ENCODE results near the gene DZANK1. TPM values are rescaled to one million over a fixed set of nuclear protein-coding genes. Genes with fewer than 3 reads are reported as not detected.
"Not testable (repeated sequence)": the region's sequence is repeated elsewhere in the genome, so short reads cannot be mapped to it uniquely, and the experiment has no call there.

The DZANK1 gene
- total RNA-seq, 2 donors from 2014 or later, result 0.92 to 1.1 TPM

DNA sequence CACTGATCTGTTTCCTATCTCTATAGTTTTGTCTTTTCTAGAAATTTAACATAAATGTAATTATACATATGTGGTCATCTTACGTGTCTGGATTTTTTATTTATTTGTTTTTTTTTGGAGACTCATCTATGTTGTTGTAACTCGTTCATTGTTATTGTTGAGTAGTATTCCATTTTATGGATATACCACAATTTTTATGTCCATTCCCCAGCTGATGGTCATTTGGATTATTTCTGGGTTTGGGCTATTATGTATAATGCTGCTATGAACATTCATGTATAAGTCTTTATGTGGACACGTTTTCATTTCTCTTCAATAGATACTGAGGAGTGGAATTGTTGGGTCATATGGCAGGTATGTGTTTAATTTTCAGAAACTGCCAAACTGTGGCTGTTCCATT is 10.2 kb downstream of the DZANK1 start:
- no peak for DNase-seq
- no peak for ATAC-seq
- intact Hi-C loops (cut with DNase I), result no loop called here

- intact Hi-C loops (cut with DNase I), result no loop called here
- ATAC-seq, result no peak
- DNase-seq, result no peak
These were observed 22.9 kb downstream of the DZANK1 start for GRCh38 chr20:18443886-18444285.

GRCh38 chr20:18440403-18440802 is 26.4 kb downstream of the DZANK1 start:
- intact Hi-C loops (cut with DNase I), result no loop called here
- ATAC-seq (no peak), DNase-seq (no peak)

DNA sequence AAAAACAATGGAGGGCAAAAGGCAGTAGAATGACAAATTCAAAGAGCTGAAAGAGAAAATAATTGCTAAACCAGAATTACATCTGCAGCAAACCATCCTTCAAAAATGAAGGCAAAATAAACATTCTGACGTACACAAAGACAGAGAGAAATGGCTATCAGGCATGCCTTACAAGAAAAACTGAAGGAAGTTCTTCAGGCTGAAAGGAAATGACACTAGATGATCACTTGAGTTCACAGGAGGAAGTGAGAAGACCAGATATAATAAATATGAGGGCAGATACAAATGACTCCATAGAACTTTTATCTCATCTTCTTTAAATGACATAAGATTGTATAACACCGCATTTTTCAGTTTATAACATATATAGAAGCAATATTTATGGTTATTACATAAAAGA is 30.0 kb downstream of the DZANK1 start:
- ATAC-seq (no peak), DNase-seq (no peak)
- intact Hi-C loops (cut with DNase I), result no loop called here

DNA sequence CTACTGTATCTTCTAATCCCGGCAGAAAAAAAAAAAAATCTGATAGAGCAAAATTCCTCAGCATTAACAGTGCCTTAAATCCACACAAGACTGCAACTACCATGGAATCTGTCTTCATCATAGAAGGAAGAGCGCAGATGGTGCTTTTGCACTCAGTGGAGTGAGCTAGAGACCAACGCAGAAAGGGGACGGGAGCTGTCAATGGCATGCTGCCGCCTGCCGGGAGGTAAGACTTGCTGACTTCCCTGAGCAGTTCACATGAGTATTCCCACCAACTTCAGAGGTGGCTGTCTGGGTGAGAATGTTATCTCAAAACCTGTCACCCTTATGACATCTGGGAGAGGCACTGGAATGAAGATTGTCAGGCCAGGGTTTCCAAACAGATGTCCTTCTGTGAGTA is 35.6 kb downstream of the DZANK1 start:
- intact Hi-C loops (cut with DNase I), result no loop called here
- ATAC-seq, result peak in 1 of 2 donors; percentile 23
- DNase-seq, result no peak

DNA sequence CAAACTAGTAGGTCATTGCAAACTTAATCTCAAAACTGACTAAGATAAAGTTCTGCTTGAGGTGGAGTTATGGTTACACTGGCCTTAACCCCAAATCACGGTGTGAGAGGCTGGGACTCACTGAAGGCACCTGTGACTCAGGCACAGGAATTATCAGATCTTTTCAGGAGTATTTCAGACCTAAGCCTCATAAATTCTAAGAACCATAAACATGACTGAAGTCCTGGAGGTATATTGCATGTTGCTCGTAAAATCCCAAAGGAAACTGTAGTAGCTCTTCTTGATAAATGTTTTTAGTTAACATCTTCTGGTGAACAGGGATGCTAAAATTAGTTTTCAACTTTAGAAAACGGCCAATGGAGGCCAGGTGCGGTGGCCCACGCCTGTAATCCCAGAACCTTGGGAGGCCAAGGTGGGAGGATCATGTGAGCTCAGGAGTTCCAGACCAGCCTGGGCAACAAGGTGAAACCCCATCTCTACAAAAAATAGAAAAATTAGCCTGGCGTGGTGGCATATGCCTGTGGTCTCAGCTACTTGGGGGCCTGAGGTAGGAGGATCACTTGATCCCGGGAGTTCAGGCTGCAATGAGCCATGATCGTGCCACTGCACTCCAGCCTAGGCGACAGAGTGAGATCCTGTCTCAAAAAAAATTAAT is 36.5 kb downstream of the DZANK1 start:
- DNase-seq (no peak), ATAC-seq (no peak)
- intact Hi-C loops (cut with DNase I), result no loop called here

GRCh38 chr20:18428490-18429173 is 38.2 kb downstream of the DZANK1 start:
- intact Hi-C loops (cut with DNase I), result no loop called here
- DNase-seq (peak; percentile 63), ATAC-seq (peak; percentile 65 to 89)

DNA sequence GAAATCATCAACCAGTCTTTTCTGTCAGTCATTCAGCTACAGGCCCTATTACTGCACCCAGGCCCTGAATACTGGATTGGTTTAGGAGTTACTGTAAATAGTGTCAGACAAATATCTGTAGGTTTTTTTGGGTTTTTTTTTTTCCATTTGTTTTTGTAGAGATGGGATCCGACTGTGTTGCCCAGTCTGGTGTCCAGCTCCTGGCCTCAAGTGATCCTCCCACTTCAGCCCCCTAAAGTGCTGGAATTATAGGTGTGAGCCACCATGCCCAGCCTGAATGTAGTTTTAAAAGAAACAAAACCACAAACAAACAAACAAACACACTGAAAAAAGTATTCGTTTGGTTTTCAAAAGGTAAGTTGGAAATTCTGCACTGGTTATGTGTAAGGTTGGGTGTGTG is 39.6 kb downstream of the DZANK1 start:
- DNase-seq, result no peak
- intact Hi-C loops (cut with DNase I), result no loop called here
- no peak for ATAC-seq

- intact Hi-C loops (cut with DNase I), result no loop called here
- DNase-seq (no peak), ATAC-seq (no peak)
These were observed 45.2 kb downstream of the DZANK1 start for GRCh38 chr20:18421608-18422007.

GRCh38 chr20:18416486-18416885 is 50.3 kb downstream of the DZANK1 start:
- ATAC-seq (no peak), DNase-seq (no peak)
- intact Hi-C loops (cut with DNase I), result no loop called here

GRCh38 chr20:18414140-18414539 is 52.7 kb downstream of the DZANK1 start:
- DNase-seq (no peak), ATAC-seq (no peak)
- intact Hi-C loops (cut with DNase I), result no loop called here

DNA sequence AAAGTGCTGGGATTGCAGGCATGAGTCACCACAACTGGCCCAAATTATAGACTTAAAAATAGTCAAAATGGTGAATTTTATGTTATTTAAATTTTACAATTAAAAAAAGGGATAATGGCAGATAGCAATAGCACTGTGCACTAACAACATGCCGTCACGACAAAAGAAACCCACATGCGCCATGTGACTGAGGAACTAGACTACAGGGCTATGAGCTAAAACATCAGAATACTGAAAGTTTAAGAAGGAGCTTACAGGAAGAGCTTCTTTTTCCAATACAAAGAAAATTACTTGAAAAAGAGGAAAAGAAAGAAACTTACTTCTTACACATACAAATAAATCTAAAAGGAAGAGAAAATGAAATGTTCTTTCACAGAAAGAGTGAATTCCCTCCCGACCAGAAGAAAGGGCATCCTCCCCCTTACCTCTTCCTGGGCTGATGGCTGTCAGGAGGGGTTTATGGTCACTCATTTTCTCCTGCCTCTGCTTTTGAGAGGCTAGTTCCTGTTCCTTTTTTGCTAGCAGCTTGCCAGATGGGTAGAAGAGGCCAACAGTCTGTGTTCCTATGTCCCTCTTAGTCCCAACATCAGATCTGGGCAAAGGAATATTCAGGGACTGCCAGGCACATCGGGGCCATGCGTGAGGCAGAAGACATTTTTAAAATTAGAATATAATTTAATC is 54.5 kb downstream of the DZANK1 start:
- intact Hi-C loops (cut with DNase I), result no loop called here
- no peak for DNase-seq
- no peak for ATAC-seq

- DNase-seq (no peak), ATAC-seq (no peak)
- intact Hi-C loops (cut with DNase I), result no loop called here
These were observed 61.0 kb downstream of the DZANK1 start for GRCh38 chr20:18405826-18406225.

GRCh38 chr20:18404172-18404571 is 62.7 kb downstream of the DZANK1 start:
- intact Hi-C loops (cut with DNase I), result no loop called here
- ATAC-seq (no peak), DNase-seq (no peak)

DNA sequence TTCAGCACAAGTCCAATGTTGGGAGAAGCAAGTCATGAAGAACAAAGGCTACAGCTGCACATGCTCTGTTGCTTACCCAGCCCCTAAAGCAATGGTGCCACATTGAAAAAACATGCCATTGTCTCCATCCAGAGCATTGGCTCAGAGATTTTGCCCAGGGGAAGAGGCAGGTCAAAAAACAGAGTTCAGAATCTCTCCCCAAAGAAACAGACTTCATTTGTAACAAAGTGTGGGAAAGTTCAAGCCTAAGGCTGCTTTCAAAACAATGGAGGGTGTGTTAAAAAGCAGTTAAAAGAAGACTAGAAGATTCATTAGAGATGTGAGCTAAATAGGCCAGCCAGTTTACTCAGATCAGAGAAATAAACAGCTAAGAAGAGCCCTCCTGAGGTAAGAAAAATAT is 63.6 kb downstream of the DZANK1 start:
- ATAC-seq (no peak), DNase-seq (no peak)
- intact Hi-C loops (cut with DNase I), result no loop called here

DNA sequence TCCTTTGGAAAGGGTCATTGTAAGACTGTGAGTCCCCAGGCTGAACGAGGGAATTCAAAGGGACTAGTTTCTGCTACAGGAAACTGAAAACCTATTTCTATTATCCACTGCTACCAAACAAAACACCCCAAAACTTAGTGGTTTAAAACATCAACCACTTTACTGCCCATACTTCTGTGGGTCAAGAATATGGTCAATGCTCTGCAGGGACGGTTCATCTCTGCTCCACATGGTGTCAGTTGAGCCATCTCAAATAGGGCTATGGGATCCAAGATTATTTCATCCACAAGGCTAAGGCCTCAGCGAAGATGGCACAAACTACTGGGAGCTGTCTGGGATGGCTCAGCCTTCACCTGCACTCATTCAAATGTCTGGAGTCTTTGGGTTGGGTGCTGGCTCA is 65.5 kb downstream of the DZANK1 start:
- ATAC-seq (no peak), DNase-seq (no peak)
- intact Hi-C loops (cut with DNase I), result no loop called here

- no peak for ATAC-seq
- intact Hi-C loops (cut with DNase I), result no loop called here
- DNase-seq, result no peak
These were observed 66.4 kb downstream of the DZANK1 start for GRCh38 chr20:18400460-18400859.

DNA sequence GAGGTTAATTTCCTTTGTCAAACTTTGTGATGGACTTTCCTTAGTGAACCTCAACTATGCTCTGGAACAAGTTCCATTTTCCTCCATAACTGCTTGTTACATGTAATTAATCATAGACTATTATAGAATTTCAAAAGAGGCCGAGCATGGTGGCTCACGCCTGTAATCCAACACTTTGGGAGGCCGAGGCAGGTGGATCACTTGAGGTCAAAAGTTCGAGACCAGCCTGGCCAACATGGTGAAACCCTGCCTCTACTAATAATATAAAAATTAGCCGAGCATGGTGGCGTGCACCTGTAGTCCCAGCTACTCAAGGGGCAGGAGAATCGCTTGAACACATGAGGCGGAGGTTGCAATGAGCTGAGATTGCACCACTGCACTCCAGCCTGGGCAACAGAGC is 68.1 kb downstream of the DZANK1 start:
- intact Hi-C loops (cut with DNase I); DNase-seq; ATAC-seq: not testable (repeated sequence)

- no peak for DNase-seq
- intact Hi-C loops (cut with DNase I), result no loop called here
- ATAC-seq, result peak in 1 of 2 donors; percentile 77
These were observed 69.8 kb downstream of the DZANK1 start for GRCh38 chr20:18397030-18397429.

- intact Hi-C loops (cut with DNase I), result no loop called here
- ATAC-seq, result no peak
- no peak for DNase-seq
These were observed 71.3 kb downstream of the DZANK1 start for GRCh38 chr20:18395544-18395943.

DNA sequence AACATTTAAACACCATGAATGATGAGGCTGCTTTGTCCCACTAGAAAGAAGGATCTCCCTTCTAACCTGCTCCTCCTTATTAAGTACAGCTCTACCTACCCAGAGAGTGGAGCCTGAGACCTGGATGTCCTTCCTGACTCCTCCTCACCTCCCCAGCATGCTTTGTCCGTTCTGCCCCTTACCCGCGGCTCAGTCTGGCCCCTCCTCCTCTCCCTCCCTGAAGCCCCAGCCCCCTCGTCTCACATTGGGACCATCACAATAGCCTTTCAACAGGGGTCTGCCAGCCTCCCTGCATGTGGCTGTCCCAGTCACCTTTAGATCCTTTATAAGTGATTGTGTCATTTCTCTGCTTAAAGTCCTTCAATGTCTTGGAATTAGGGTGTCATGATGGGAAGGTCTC is 72.5 kb downstream of the DZANK1 start:
- intact Hi-C loops (cut with DNase I), result no loop called here
- ATAC-seq (no peak), DNase-seq (no peak)

Measured in left cardiac atrium (tissue), 4 donors.